ENCODE results near the gene MYO3B.

The MYO3B gene

GRCh38 chr2:170248574-170249393 lies 70.8 kb downstream of the MYO3B start:
- ATAC-seq (ENCODE audit: insufficient read depth, low read depth): no peak

GRCh38 chr2:170249761-170250160 lies 71.8 kb downstream of the MYO3B start:
- Histone ChIP-seq H3K36me3 (ENCODE audit: insufficient read depth, low read length) (no peaks in the 10 kb centered on the region), H3K9ac (ENCODE audit: low read depth, low read length) (no peak overlapping the region), H3K79me2 (ENCODE audit: insufficient read depth, low read length) (no peaks in the 10 kb centered on the region), H3K4me2 (ENCODE audit: insufficient read depth, low read length) (no peak overlapping the region), H3K4me1 (ENCODE audit: insufficient read depth, low read length) (no peaks in the 10 kb centered on the region), H3K4me3 (ENCODE audit: low read depth in 1 of 2, low read length in 2 of 2) (no peak overlapping the region), H3K27me3 (ENCODE audit: insufficient read depth, low read length, poor library complexity) (peaks cover 10% of the 10 kb centered on the region), H2AFZ (ENCODE audit: low read depth, low read length) (no peak overlapping the region), H3K9me3 (ENCODE audit: insufficient read depth, low read length, severe bottlenecking) (no peaks in the 10 kb centered on the region), H3K27ac (ENCODE audit: low read length) (no peak overlapping the region), H4K20me1 (ENCODE audit: insufficient read depth, low read length) (no peaks in the 10 kb centered on the region)
- TF ChIP-seq CTCF (IDR thresholded peaks at IDR 0.05; ENCODE audit: borderline replicate concordance, extremely low read depth, low read length, poor library complexity, severe bottlenecking) (no peak), EZH2 (IDR thresholded peaks at IDR 0.05; ENCODE audit: borderline replicate concordance, low read depth, low read length, severe bottlenecking) (no peak)
- no peak for DNase-seq
- ATAC-seq (ENCODE audit: insufficient read depth, low read depth): no peak

More at GRCh38 chr2:170248574-170249393, 70.8 kb downstream of the MYO3B start:
- no peaks in the 10 kb centered on the region for H4K20me1 ChIP-seq (ENCODE audit: insufficient read depth, low read length)
- DNase-seq: no peak
- no peak overlapping the region for H3K4me2 ChIP-seq (ENCODE audit: insufficient read depth, low read length)
- no peak overlapping the region for H3K4me3 ChIP-seq (ENCODE audit: low read depth in 1 of 2, low read length in 2 of 2)
- H3K27me3 ChIP-seq (ENCODE audit: insufficient read depth, low read length, poor library complexity): peaks cover 12% of the 10 kb centered on the region
- TF ChIP-seq CTCF (IDR thresholded peaks at IDR 0.05; ENCODE audit: borderline replicate concordance, extremely low read depth, low read length, poor library complexity, severe bottlenecking): no peak
- no peaks in the 10 kb centered on the region for H3K36me3 ChIP-seq (ENCODE audit: insufficient read depth, low read length)
- H3K79me2 ChIP-seq (ENCODE audit: insufficient read depth, low read length): no peaks in the 10 kb centered on the region
- no peaks in the 10 kb centered on the region for H3K4me1 ChIP-seq (ENCODE audit: insufficient read depth, low read length)
- no peaks in the 10 kb centered on the region for H3K9me3 ChIP-seq (ENCODE audit: insufficient read depth, low read length, severe bottlenecking)
- H3K27ac ChIP-seq (ENCODE audit: low read length): no peak overlapping the region
- H2AFZ ChIP-seq (ENCODE audit: low read depth, low read length): no peak overlapping the region
- no peak overlapping the region for H3K9ac ChIP-seq (ENCODE audit: low read depth, low read length)

GRCh38 chr2:170250584-170250983 lies 72.6 kb downstream of the MYO3B start:
- Histone ChIP-seq H3K79me2 (ENCODE audit: insufficient read depth, low read length) (no peaks in the 10 kb centered on the region), H3K27me3 (ENCODE audit: insufficient read depth, low read length, poor library complexity) (peaks cover 7% of the 10 kb centered on the region), H3K9me3 (ENCODE audit: insufficient read depth, low read length, severe bottlenecking) (no peaks in the 10 kb centered on the region), H3K27ac (ENCODE audit: low read length) (no peak overlapping the region), H3K36me3 (ENCODE audit: insufficient read depth, low read length) (no peaks in the 10 kb centered on the region), H3K4me3 (ENCODE audit: low read depth in 1 of 2, low read length in 2 of 2) (no peak overlapping the region), H3K9ac (ENCODE audit: low read depth, low read length) (no peak overlapping the region), H4K20me1 (ENCODE audit: insufficient read depth, low read length) (no peaks in the 10 kb centered on the region), H2AFZ (ENCODE audit: low read depth, low read length) (no peak overlapping the region), H3K4me2 (ENCODE audit: insufficient read depth, low read length) (no peak overlapping the region), H3K4me1 (ENCODE audit: insufficient read depth, low read length) (no peaks in the 10 kb centered on the region)
- ATAC-seq (ENCODE audit: insufficient read depth, low read depth): no peak
- no peak for TF ChIP-seq CTCF (IDR thresholded peaks at IDR 0.05; ENCODE audit: borderline replicate concordance, extremely low read depth, low read length, poor library complexity, severe bottlenecking)
- TF ChIP-seq EZH2 (IDR thresholded peaks at IDR 0.05; ENCODE audit: borderline replicate concordance, low read depth, low read length, severe bottlenecking): no peak
- DNase-seq: no peak

Data from DND-41 (cell line).